ENCODE measurements around the gene BCAS1. TPM values are rescaled to one million over a fixed set of nuclear protein-coding genes. Genes with fewer than 3 reads are reported as not detected.

BCAS1 gene
- total and polyA plus RNA-seq, 2 donors (not counting 1 experiment from before 2014, with no cell fraction given) = 0.97 to 1.1 TPM

DNA sequence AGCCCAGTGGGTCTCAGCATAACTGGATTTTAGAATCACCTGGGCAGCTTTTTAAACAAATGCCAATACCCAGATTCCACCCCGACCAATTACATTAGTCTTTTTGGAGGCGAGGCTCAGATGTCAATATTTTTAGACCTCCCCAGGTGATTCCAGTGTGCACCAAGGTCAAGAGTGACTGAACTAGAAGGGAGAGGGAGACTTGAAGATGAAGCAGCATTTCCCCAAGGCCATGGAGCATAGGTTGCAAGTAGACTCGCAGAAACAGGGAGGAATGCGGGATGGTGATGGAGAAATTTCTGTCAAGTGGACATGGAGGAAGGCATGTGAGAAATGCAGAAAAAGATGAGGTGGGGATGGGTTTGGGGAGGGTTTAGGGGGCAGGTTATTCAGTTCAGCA, 64.9 kb downstream of the BCAS1 start:
- no peak overlapping the region for H2AFZ ChIP-seq (ENCODE audit: insufficient read depth, low read depth, low read length, poor library complexity, severe bottlenecking)
- ChIA-PET CTCF (no interaction called here), POLR2A (no interaction called here)
- no peak overlapping the region for H3K9ac ChIP-seq (ENCODE audit: low read length)
- peaks cover 0 to 14% (median 8%) of the 10 kb centered on the region in 3 donors for H3K9me3 ChIP-seq (ENCODE audit: control extremely low read depth in 1 of 3, control insufficient read depth in 2 of 3, insufficient read depth in 1 of 3, low read length in 2 of 3)
- Mint-ChIP-seq H3K27me3 (peaks cover 21% of the 10 kb centered on the region), H3K4me1 (peaks cover 3% of the 10 kb centered on the region), H3K4me3 (no peak overlapping the region), H3K9me3 (ENCODE audit: insufficient read depth) (peaks cover 9% of the 10 kb centered on the region), H3K27ac (no peak overlapping the region)
- DNase-seq (no peak), ATAC-seq (ENCODE audit: low read depth) (no peak)
- 100% methylated on average over 3 of the region's 4 CpGs for WGBS (ENCODE audit: insufficient coverage)
- no peaks in the 10 kb centered on the region for H3K36me3 ChIP-seq (replicated peaks in 1 of 2; ENCODE audit: control extremely low read depth in 1 of 2, control insufficient read depth in 1 of 2, extremely low read depth in 1 of 2, insufficient read depth in 2 of 2, low read length in 1 of 2)
- H3K79me2 ChIP-seq (ENCODE audit: control insufficient read depth, insufficient read depth, low read length) = no peaks in the 10 kb centered on the region
- TF ChIP-seq CTCF (IDR thresholded peaks at IDR 0.05) = no peak
- no peak for TF ChIP-seq EZH2 (IDR thresholded peaks at IDR 0.05; ENCODE audit: borderline replicate concordance, insufficient read depth, low read depth, low read length, poor library complexity, severe bottlenecking)
- no peak overlapping the region for H3K4me3 ChIP-seq (ENCODE audit: control extremely low read depth in 1 of 5, extremely low read depth in 1 of 5, insufficient read depth in 1 of 5, low read depth in 2 of 5, low read length in 4 of 5)
- intact Hi-C loops (cut with micrococcal nuclease) = no loop called here
- H4K20me1 ChIP-seq (ENCODE audit: control insufficient read depth, insufficient read depth, low read length, poor library complexity, severe bottlenecking) = no peaks in the 10 kb centered on the region
- no peaks in the 10 kb centered on the region for H3K4me1 ChIP-seq (ENCODE audit: control insufficient read depth in 2 of 2, insufficient read depth in 2 of 2, low read length in 2 of 2)
- no peak overlapping the region for H3K4me2 ChIP-seq (replicated peaks; ENCODE audit: low read depth, low read length, poor library complexity, severe bottlenecking)
- peaks cover 0 to 7% (median 2%) of the 10 kb centered on the region in 4 experiments for H3K27me3 ChIP-seq (replicated peaks in 1 of 4; ENCODE audit: control extremely low read depth in 1 of 4, control insufficient read depth in 3 of 4, insufficient read depth in 4 of 4, low read length in 3 of 4)
- H3K27ac ChIP-seq (ENCODE audit: low read length in 2 of 2) = no peak overlapping the region

DNA sequence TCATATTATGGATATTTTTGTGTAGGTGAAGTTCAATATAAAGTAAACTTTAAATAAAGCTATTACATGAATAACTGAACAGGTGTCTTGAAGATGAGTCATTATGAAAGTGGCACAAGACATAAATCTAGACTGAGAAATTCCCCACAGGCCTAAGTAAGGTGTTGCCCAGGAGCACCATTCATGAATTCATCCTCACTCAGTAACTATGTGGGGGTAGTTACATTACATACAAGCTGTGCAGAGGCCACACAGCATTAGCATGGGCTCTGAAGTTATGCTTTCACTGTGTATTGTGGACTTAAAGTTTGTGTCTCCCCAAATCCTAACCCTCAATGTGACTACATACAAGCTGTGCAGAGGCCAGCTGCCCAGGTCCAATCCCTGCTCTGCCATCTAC, 65.9 kb downstream of the BCAS1 start:
- Mint-ChIP-seq H3K27me3 (peaks cover 21% of the 10 kb centered on the region), H3K9me3 (ENCODE audit: insufficient read depth) (peaks cover 12% of the 10 kb centered on the region), H3K4me1 (peaks cover 3% of the 10 kb centered on the region), H3K4me3 (no peak overlapping the region), H3K27ac (no peak overlapping the region)
- ATAC-seq (ENCODE audit: low read depth) = peak; percentile 45
- POLR2A ChIA-PET = no interaction called here
- CTCF ChIA-PET = no interaction called here
- Histone ChIP-seq H3K4me2 (replicated peaks; ENCODE audit: low read depth, low read length, poor library complexity, severe bottlenecking) (no peak overlapping the region), H3K9ac (ENCODE audit: low read length) (no peak overlapping the region), H3K4me1 (ENCODE audit: control insufficient read depth in 2 of 2, insufficient read depth in 2 of 2, low read length in 2 of 2) (no peaks in the 10 kb centered on the region), H3K27me3 (replicated peaks in 1 of 4; ENCODE audit: control extremely low read depth in 1 of 4, control insufficient read depth in 3 of 4, insufficient read depth in 4 of 4, low read length in 3 of 4) (peaks cover 0 to 7% (median 2%) of the 10 kb centered on the region in 4 experiments), H3K4me3 (ENCODE audit: control extremely low read depth in 1 of 5, extremely low read depth in 1 of 5, insufficient read depth in 1 of 5, low read depth in 2 of 5, low read length in 4 of 5) (no peak overlapping the region), H3K36me3 (replicated peaks in 1 of 2; ENCODE audit: control extremely low read depth in 1 of 2, control insufficient read depth in 1 of 2, extremely low read depth in 1 of 2, insufficient read depth in 2 of 2, low read length in 1 of 2) (no peaks in the 10 kb centered on the region), H3K27ac (ENCODE audit: low read length in 2 of 2) (no peak overlapping the region), H3K9me3 (ENCODE audit: control extremely low read depth in 1 of 3, control insufficient read depth in 2 of 3, insufficient read depth in 1 of 3, low read length in 2 of 3) (peaks cover 0 to 20% (median 15%) of the 10 kb centered on the region in 3 donors), H3K79me2 (ENCODE audit: control insufficient read depth, insufficient read depth, low read length) (no peaks in the 10 kb centered on the region), H4K20me1 (ENCODE audit: control insufficient read depth, insufficient read depth, low read length, poor library complexity, severe bottlenecking) (no peaks in the 10 kb centered on the region), H2AFZ (ENCODE audit: insufficient read depth, low read depth, low read length, poor library complexity, severe bottlenecking) (no peak overlapping the region)
- no peak for DNase-seq
- TF ChIP-seq CTCF (IDR thresholded peaks at IDR 0.05) (no peak), EZH2 (IDR thresholded peaks at IDR 0.05; ENCODE audit: borderline replicate concordance, insufficient read depth, low read depth, low read length, poor library complexity, severe bottlenecking) (no peak)
- intact Hi-C loops (cut with micrococcal nuclease) = no loop called here

All from B cell (primary cell).